Epithelial cell of esophagus (primary cell): ENCODE measurements around the gene ZNF185.

Source experiments
- DNase-seq: peaks from one replicate; pipeline ENCODE4 v3.0.0; 2010; ENCODE audit warnings: low read depth
- H3K4me3 ChIP-seq: 2 replicates; pipeline ENCODE4 v1.5.1; 2011; ENCODE audit warnings: mild to moderate bottlenecking, low read length, control low read depth
- CTCF ChIP-seq: IDR thresholded peaks from 2 replicates; pipeline ENCODE4 v1.5.1; 2011; ENCODE audit warnings: low read depth, mild to moderate bottlenecking, low read length, control low read depth, inconsistent platforms; ENCODE audit not compliant: insufficient read depth; ENCODE audit errors: missing control alignments

ZNF185 gene

GRCh38 chrX:152878976-152879755 lies 18.7 kb upstream of the ZNF185 start:
- peak; percentile 19 for TF ChIP-seq CTCF
- peak; percentile 91 for DNase-seq
- H3K4me3 ChIP-seq, result no peak overlapping the region

GRCh38 chrX:152881289-152881688 lies 16.6 kb upstream of the ZNF185 start:
- no peak for TF ChIP-seq CTCF

GRCh38 chrX:152884171-152884570 lies 13.7 kb upstream of the ZNF185 start:
- DNase-seq, result no peak
- no peak overlapping the region for H3K4me3 ChIP-seq
- no peak for TF ChIP-seq CTCF

More at GRCh38 chrX:152881289-152881688, 16.6 kb upstream of the ZNF185 start:
- H3K4me3 ChIP-seq, result no peak overlapping the region
- no peak for DNase-seq

- TF ChIP-seq CTCF, result no peak
- no peak for DNase-seq
- H3K4me3 ChIP-seq, result no peak overlapping the region
Measured at GRCh38 chrX:152886716-152887115, 11.2 kb upstream of the ZNF185 start.

GRCh38 chrX:152892499-152892898 lies 5.4 kb upstream of the ZNF185 start:
- DNase-seq, result no peak
- TF ChIP-seq CTCF, result no peak

GRCh38 chrX:152892999-152893891 lies 4.6 kb upstream of the ZNF185 start:
- DNase-seq, result no peak
- no peak overlapping the region for H3K4me3 ChIP-seq
- TF ChIP-seq CTCF, result no peak

More at GRCh38 chrX:152892499-152892898, 5.4 kb upstream of the ZNF185 start:
- H3K4me3 ChIP-seq, result no peak overlapping the region
